Trophoblast cell (in vitro differentiated cells and primary cell): ENCODE results near the gene PDCD4.

ENCODE experiments used
- DNase-seq, 2 donors: peaks; one replicate each; pipeline ENCODE4 v3.0.0-alpha.2; 2016
- H2AFZ ChIP-seq: 2 replicates; pipeline ENCODE4 v1.6.1; 2013; ENCODE audit warnings: low read length, moderate library complexity, mild to moderate bottlenecking; ENCODE audit not compliant: insufficient read depth, poor library complexity
- H2AK5ac ChIP-seq: 2 replicates; pipeline ENCODE4 v1.6.1; 2013; ENCODE audit warnings: mild to moderate bottlenecking, low read length
- H2BK120ac ChIP-seq: 2 replicates; pipeline ENCODE4 v1.6.1; 2013; ENCODE audit warnings: low read length, mild to moderate bottlenecking, moderate library complexity; ENCODE audit not compliant: insufficient read depth, poor library complexity
- H2BK12ac ChIP-seq: 2 replicates; pipeline ENCODE4 v1.6.1; 2013; ENCODE audit warnings: mild to moderate bottlenecking, low read length, moderate library complexity
- H2BK5ac ChIP-seq: 2 replicates; pipeline ENCODE4 v1.6.1; 2013; ENCODE audit warnings: low read length, low read depth, moderate library complexity, mild to moderate bottlenecking; ENCODE audit not compliant: poor library complexity
- H3K14ac ChIP-seq: 2 replicates; pipeline ENCODE4 v1.6.1; 2013; ENCODE audit warnings: mild to moderate bottlenecking, low read length
- H3K18ac ChIP-seq: 2 replicates; pipeline ENCODE4 v1.6.1; 2013; ENCODE audit warnings: mild to moderate bottlenecking, low read length
- H3K23ac ChIP-seq: 2 replicates; pipeline ENCODE4 v1.6.1; 2013; ENCODE audit warnings: low read length
- H3K27ac ChIP-seq: 2 replicates; pipeline ENCODE4 v1.5.1; 2013; ENCODE audit warnings: low read depth, mild to moderate bottlenecking, inconsistent platforms, low read length, moderate library complexity
- H3K27me3 ChIP-seq: 2 replicates; pipeline ENCODE4 v1.6.1; 2013; ENCODE audit warnings: inconsistent platforms, mild to moderate bottlenecking, low read length, moderate library complexity; ENCODE audit not compliant: insufficient read depth
- H3K36me3 ChIP-seq, 2 experiments: 1 replicate in 1 of 2; 2 replicates in 1 of 2; pipeline ENCODE4 v1.6.1; 2013; ENCODE audit warnings: low read length in 2 of 2, mild to moderate bottlenecking in 2 of 2, moderate library complexity in 1 of 2; ENCODE audit not compliant: insufficient read depth in 2 of 2, control insufficient read depth in 1 of 2
- H3K4ac ChIP-seq: 2 replicates; pipeline ENCODE4 v1.6.1; 2013; ENCODE audit warnings: low read depth, mild to moderate bottlenecking, low read length, moderate library complexity
- H3K4me1 ChIP-seq, 2 experiments: 1 replicate in 1 of 2; 2 replicates in 1 of 2; pipeline ENCODE4 v1.6.1; 2013; ENCODE audit warnings: low read length in 2 of 2, mild to moderate bottlenecking in 2 of 2, moderate library complexity in 1 of 2; ENCODE audit not compliant: insufficient read depth in 2 of 2, control insufficient read depth in 1 of 2
- H3K4me2 ChIP-seq: 2 replicates; pipeline ENCODE4 v1.6.1; 2013; ENCODE audit warnings: inconsistent platforms, mild to moderate bottlenecking, low read length, moderate library complexity
- H3K4me3 ChIP-seq: 2 replicates; pipeline ENCODE4 v1.5.1; 2013; ENCODE audit warnings: mild to moderate bottlenecking, low read depth, low read length, inconsistent platforms
- H3K79me1 ChIP-seq: one replicate; pipeline ENCODE4 v1.6.1; 2013; ENCODE audit warnings: low read length
- H3K79me2 ChIP-seq: 2 replicates; pipeline ENCODE4 v1.6.1; 2013; ENCODE audit warnings: low read length, mild to moderate bottlenecking; ENCODE audit not compliant: control insufficient read depth, insufficient read depth, poor library complexity
- H3K9ac ChIP-seq: 2 replicates; pipeline ENCODE4 v1.6.1; 2013; ENCODE audit warnings: mild to moderate bottlenecking, low read length
- H3K9me3 ChIP-seq: 2 replicates; pipeline ENCODE4 v1.6.1; 2013; ENCODE audit warnings: low read depth, mild to moderate bottlenecking, control low read depth, inconsistent platforms, low read length; ENCODE audit not compliant: insufficient read depth
- H4K12ac ChIP-seq: 2 replicates; pipeline ENCODE4 v1.6.1; 2013; ENCODE audit warnings: low read depth, mild to moderate bottlenecking, low read length, moderate library complexity
- H4K8ac ChIP-seq: 2 replicates; pipeline ENCODE4 v1.6.1; 2013; ENCODE audit warnings: low read depth, mild to moderate bottlenecking, low read length, moderate library complexity
- H4K91ac ChIP-seq: one replicate; pipeline ENCODE4 v1.6.1; 2013; ENCODE audit warnings: low read depth, mild to moderate bottlenecking, low read length, moderate library complexity
- WGBS: extraction: QIAGEN DNeasy Blood & Tissue Kit; methylation state at CpG from one replicate; pipeline ENCODE4 v1.1.7; 2013; ENCODE audit warnings: missing lambda C conversion rate; ENCODE audit not compliant: insufficient read length, insufficient coverage; ENCODE audit errors: extremely low coverage; 5-methylcytosine and 5-hydroxymethylcytosine counted together

Gene PDCD4

DNA sequence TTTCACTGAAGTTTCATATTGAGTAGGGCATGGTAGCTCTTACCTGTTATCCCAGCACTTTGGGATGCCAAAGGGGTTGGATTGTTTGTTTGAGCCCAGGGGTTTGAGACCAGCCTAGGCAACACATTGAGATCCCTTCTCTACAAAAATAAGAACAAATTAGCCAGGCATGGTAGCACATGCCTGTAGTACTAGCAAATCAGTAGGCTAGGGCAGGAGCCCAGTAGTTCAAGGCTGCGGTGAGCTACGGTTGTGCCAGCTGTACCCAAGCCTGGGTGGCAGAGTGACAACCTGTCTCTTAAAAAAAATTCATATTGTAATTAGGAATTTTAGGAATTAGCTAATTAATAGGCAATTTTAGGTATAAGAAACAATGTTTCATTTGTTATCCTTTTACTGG lies 29.3 kb downstream of the PDCD4 start:
- no peak overlapping the region for H3K18ac ChIP-seq
- no peak overlapping the region for H4K8ac ChIP-seq
- no peak for DNase-seq
- H2BK5ac ChIP-seq = no peak overlapping the region
- no peak overlapping the region for H2BK12ac ChIP-seq
- H4K12ac ChIP-seq = no peak overlapping the region
- H3K79me1 ChIP-seq = no peaks in the 10 kb centered on the region
- H2BK120ac ChIP-seq = no peak overlapping the region
- H2AFZ ChIP-seq = no peak overlapping the region
- no peak overlapping the region for H3K27ac ChIP-seq
- H3K4me3 ChIP-seq = no peak overlapping the region
- no peaks in the 10 kb centered on the region for H3K9me3 ChIP-seq
- WGBS = no CpG with 5 or more reads among the region's 2 CpGs
- H4K91ac ChIP-seq = no peak overlapping the region
- H3K14ac ChIP-seq = no peak overlapping the region
- H3K9ac ChIP-seq = no peak overlapping the region
- no peaks in the 10 kb centered on the region for H3K4me1 ChIP-seq
- H3K4me2 ChIP-seq = no peak overlapping the region
- no peak overlapping the region for H3K4ac ChIP-seq
- no peaks in the 10 kb centered on the region for H3K27me3 ChIP-seq
- no peaks in the 10 kb centered on the region for H3K79me2 ChIP-seq
- peaks cover 3 to 9% of the 10 kb centered on the region in 2 experiments for H3K36me3 ChIP-seq
- no peak overlapping the region for H3K23ac ChIP-seq
- no peak overlapping the region for H2AK5ac ChIP-seq

- no CpG with 5 or more reads among the region's 7 CpGs for WGBS
- no peaks in the 10 kb centered on the region for H3K79me1 ChIP-seq
- H3K4me1 ChIP-seq = no peaks in the 10 kb centered on the region
- H3K9ac ChIP-seq = no peak overlapping the region
- H3K23ac ChIP-seq = no peak overlapping the region
- no peak overlapping the region for H2BK5ac ChIP-seq
- no peak overlapping the region for H3K18ac ChIP-seq
- no peak overlapping the region for H4K12ac ChIP-seq
- no peak overlapping the region for H2BK120ac ChIP-seq
- H3K27me3 ChIP-seq = no peaks in the 10 kb centered on the region
- no peaks in the 10 kb centered on the region for H3K79me2 ChIP-seq
- no peak overlapping the region for H2AK5ac ChIP-seq
- DNase-seq = peak; percentile 56 to 72
- no peak overlapping the region for H2AFZ ChIP-seq
- no peak overlapping the region for H3K4me2 ChIP-seq
- H3K27ac ChIP-seq = no peak overlapping the region
- H2BK12ac ChIP-seq = no peak overlapping the region
- no peaks in the 10 kb centered on the region for H3K9me3 ChIP-seq
- no peak overlapping the region for H4K8ac ChIP-seq
- H3K36me3 ChIP-seq = peaks cover 3 to 4% of the 10 kb centered on the region in 2 experiments
- H4K91ac ChIP-seq = no peak overlapping the region
- no peak overlapping the region for H3K4me3 ChIP-seq
- no peak overlapping the region for H3K14ac ChIP-seq
- no peak overlapping the region for H3K4ac ChIP-seq
Measured at GRCh38 chr10:110901954-110902819, 30.5 kb downstream of the PDCD4 start.

GRCh38 chr10:110903280-110904278 lies 31.9 kb downstream of the PDCD4 start:
- Histone ChIP-seq H4K12ac (no peak overlapping the region), H4K91ac (no peak overlapping the region), H3K9ac (no peak overlapping the region), H2AK5ac (no peak overlapping the region), H3K4me3 (no peak overlapping the region), H3K18ac (no peak overlapping the region), H3K14ac (no peak overlapping the region), H3K27ac (no peak overlapping the region), H2BK120ac (no peak overlapping the region), H3K4me1 (no peaks in the 10 kb centered on the region), H3K23ac (peak overlapping the region; percentile 17), H2AFZ (no peak overlapping the region), H2BK5ac (no peak overlapping the region), H3K4me2 (no peak overlapping the region), H3K36me3 (peaks cover 2 to 3% of the 10 kb centered on the region in 2 experiments), H4K8ac (no peak overlapping the region), H3K9me3 (no peaks in the 10 kb centered on the region), H3K4ac (no peak overlapping the region), H3K79me2 (no peaks in the 10 kb centered on the region), H3K27me3 (no peaks in the 10 kb centered on the region), H2BK12ac (peak overlapping the region; percentile 61), H3K79me1 (no peaks in the 10 kb centered on the region)
- WGBS = no CpG with 5 or more reads among the region's 3 CpGs
- DNase-seq = peak in 1 of 2 donors; percentile 51

- no peak overlapping the region for H3K4ac ChIP-seq
- no peak overlapping the region for H3K27ac ChIP-seq
- H2AK5ac ChIP-seq = no peak overlapping the region
- no peak overlapping the region for H2AFZ ChIP-seq
- H3K9me3 ChIP-seq = no peaks in the 10 kb centered on the region
- H3K4me3 ChIP-seq = no peak overlapping the region
- H3K14ac ChIP-seq = no peak overlapping the region
- H3K79me2 ChIP-seq = no peaks in the 10 kb centered on the region
- H4K8ac ChIP-seq = no peak overlapping the region
- H2BK5ac ChIP-seq = no peak overlapping the region
- WGBS = no CpG with 5 or more reads among the region's 4 CpGs
- H3K4me1 ChIP-seq = no peaks in the 10 kb centered on the region
- no peaks in the 10 kb centered on the region for H3K36me3 ChIP-seq
- no peak overlapping the region for H4K91ac ChIP-seq
- H2BK120ac ChIP-seq = no peak overlapping the region
- no peak overlapping the region for H3K18ac ChIP-seq
- H3K9ac ChIP-seq = no peak overlapping the region
- no peaks in the 10 kb centered on the region for H3K79me1 ChIP-seq
- H3K23ac ChIP-seq = no peak overlapping the region
- no peak for DNase-seq
- H2BK12ac ChIP-seq = no peak overlapping the region
- H3K4me2 ChIP-seq = no peak overlapping the region
- H4K12ac ChIP-seq = no peak overlapping the region
- H3K27me3 ChIP-seq = no peaks in the 10 kb centered on the region
Measured at GRCh38 chr10:110910138-110910537, 38.4 kb downstream of the PDCD4 start.
